ENCODE results near the gene MED13L.
A peak's percentile ranks its signal among the peaks of the same experiment; 100 is the strongest.

The MED13L gene

GRCh38 chr12:116319898-116320621 is 42.6 kb upstream of the MED13L start:
- peak; percentile 97 for DNase-seq (ENCODE audit: low read depth)
- TF ChIP-seq, protein P1, sequence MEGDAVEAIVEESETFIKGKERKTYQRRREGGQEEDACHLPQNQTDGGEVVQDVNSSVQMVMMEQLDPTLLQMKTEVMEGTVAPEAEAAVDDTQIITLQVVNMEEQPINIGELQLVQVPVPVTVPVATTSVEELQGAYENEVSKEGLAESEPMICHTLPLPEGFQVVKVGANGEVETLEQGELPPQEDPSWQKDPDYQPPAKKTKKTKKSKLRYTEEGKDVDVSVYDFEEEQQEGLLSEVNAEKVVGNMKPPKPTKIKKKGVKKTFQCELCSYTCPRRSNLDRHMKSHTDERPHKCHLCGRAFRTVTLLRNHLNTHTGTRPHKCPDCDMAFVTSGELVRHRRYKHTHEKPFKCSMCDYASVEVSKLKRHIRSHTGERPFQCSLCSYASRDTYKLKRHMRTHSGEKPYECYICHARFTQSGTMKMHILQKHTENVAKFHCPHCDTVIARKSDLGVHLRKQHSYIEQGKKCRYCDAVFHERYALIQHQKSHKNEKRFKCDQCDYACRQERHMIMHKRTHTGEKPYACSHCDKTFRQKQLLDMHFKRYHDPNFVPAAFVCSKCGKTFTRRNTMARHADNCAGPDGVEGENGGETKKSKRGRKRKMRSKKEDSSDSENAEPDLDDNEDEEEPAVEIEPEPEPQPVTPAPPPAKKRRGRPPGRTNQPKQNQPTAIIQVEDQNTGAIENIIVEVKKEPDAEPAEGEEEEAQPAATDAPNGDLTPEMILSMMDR (conservative IDR thresholded peaks at IDR 0.05; ENCODE audit: low read length), result no peak
- H3K4me3 ChIP-seq (ENCODE audit: low read length), result peak overlapping the region; percentile 37

- TF ChIP-seq, protein P1 (conservative IDR thresholded peaks at IDR 0.05; ENCODE audit: low read length), result no peak
- peak overlapping the region; percentile 37 for H3K4me3 ChIP-seq (ENCODE audit: low read length)
- peak; percentile 61 for DNase-seq (ENCODE audit: low read depth)
Measured at GRCh38 chr12:116319233-116319897, 41.9 kb upstream of the MED13L start.

- no peak for DNase-seq (ENCODE audit: low read depth)
- TF ChIP-seq, protein P1 (conservative IDR thresholded peaks at IDR 0.05; ENCODE audit: low read length), result no peak
- no peak overlapping the region for H3K4me3 ChIP-seq (ENCODE audit: low read length)
Measured at GRCh38 chr12:116318576-116319232, 41.2 kb upstream of the MED13L start.

GRCh38 chr12:116317986-116318575 is 40.6 kb upstream of the MED13L start:
- TF ChIP-seq, protein P1 (conservative IDR thresholded peaks at IDR 0.05; ENCODE audit: low read length), result no peak
- no peak overlapping the region for H3K4me3 ChIP-seq (ENCODE audit: low read length)
- no peak for DNase-seq (ENCODE audit: low read depth)

- H3K4me3 ChIP-seq (ENCODE audit: low read length), result no peak overlapping the region
- DNase-seq (ENCODE audit: low read depth), result no peak
- TF ChIP-seq, protein P1 (conservative IDR thresholded peaks at IDR 0.05; ENCODE audit: low read length), result no peak
Measured at GRCh38 chr12:116317139-116317538, 39.6 kb upstream of the MED13L start.

GRCh38 chr12:116314477-116314876 is 37.0 kb upstream of the MED13L start:
- DNase-seq (ENCODE audit: low read depth), result no peak
- H3K4me3 ChIP-seq (ENCODE audit: low read length), result no peak overlapping the region
- TF ChIP-seq, protein P1 (conservative IDR thresholded peaks at IDR 0.05; ENCODE audit: low read length), result no peak
